Stimulated activated CD4-positive, alpha-beta T cell treated with anti-CD3 and anti-CD28 coated beads, Interleukin-15, amount 100 ng/mL, for 1 hour (primary cell): ENCODE results near the gene ZNF226.
A peak's percentile ranks its signal among the peaks of the same experiment; 100 is the strongest.
"Not testable (repeated sequence)": the region's sequence is repeated elsewhere in the genome, so short reads cannot be mapped to it uniquely, and the experiment has no call there.

Experiments used
- DNase-seq, 2 donors: peaks; one replicate each; pipeline ENCODE4 v3.0.0-alpha.2; 2020; ENCODE audit warnings: low read depth in 1 of 2, low spot score in 1 of 2

ZNF226 gene

GRCh38 chr19:44164673-44165512, at the start of gene ZNF226:
TSS of gene ZNF226 (plus strand) at chr19:44165100. CDS start at chr19:44170081, 4,981 bp downstream.
- peak; percentile 49 to 60 for DNase-seq

DNA sequence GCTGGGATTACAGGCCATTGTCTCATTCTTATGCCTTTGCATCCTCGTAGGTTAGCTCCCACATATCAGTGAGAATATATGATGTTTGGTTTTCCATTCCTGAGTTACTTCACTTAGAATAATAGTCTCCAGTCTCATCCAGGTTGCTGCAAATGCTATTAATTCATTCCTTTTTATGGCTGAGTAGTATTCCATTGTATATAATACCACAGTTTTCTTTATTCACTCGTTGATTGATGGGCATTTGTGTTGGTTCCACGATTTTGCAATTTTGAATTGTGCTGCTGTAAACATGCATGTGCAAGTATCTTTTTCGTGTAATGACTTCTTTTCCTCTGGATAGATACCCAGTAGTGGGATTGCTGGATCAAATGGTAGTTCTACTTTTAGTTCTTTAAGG, 43.7 kb upstream of the ZNF226 start:
- DNase-seq, result not testable (repeated sequence)

GRCh38 chr19:44131955-44132354, 32.9 kb upstream of the ZNF226 start:
- DNase-seq, result no peak

DNA sequence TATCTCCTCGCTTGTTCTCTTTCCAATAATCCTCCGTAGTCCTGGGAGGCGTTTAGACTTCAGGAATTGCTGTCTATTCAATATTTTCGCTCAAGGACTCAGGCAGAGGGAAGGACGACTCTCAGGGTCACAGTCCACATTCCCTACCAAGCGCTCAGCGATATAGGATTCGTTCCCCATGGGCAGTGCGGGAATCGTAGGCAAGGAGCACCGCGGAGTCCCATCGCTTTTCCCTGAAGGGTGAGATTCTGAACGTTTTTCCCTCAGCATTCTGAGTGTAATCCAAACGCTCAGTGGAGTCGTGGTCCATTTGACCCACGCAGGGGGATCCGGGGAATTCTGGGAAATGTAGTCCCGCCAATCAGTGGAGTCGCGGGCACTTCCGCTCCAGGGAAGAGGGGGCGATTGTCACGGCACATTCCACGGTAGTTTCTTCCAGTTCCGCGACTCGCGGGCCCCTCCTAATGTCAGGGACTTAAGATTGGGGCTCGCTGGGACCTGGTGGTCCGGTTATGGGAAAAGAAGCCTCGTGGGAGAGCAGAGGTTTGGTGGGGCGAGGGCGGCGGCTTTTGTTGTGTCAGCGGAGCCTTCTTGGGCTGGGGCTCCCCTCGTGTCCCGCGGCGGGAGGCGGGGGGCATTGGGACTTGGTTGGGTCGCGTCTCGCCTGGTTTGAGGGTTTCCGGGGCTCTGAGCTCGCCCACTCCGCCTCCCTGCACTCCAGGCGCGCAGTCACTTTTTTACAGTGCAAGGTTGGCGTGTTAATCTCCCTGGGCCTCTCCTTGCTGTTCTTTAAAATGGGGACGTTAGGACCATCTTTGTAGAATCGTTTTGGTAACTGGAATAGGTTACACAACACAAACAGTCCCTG, 23.5 kb upstream of the ZNF226 start, which contains the start of gene ZNF234:
Gene ZNF234 (plus strand): TSS at position 364 of the 868 bp plus-strand sequence. CDS start 3,079 bp downstream, outside the sequence.
- peak; percentile 36 to 52 for DNase-seq

DNA sequence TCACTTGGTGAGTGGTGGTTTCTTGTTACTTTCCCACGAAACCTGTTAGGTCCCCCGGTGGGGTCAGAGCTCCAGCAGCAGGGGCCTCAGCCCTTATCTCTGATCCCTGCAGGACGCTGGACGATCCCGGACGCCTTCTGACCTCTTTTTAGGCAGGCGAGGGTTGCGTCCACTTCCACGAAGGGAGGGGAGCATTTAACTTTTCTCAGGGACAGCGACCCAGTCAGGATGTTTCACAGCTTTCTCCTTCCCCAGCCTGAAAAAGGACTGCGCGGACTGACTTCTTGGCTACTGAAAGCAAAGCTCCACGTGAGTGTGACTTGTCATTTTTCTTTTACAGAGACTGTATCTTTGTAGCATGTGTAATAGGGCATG, 22.9 kb upstream of the ZNF226 start:
- DNase-seq, result no peak

DNA sequence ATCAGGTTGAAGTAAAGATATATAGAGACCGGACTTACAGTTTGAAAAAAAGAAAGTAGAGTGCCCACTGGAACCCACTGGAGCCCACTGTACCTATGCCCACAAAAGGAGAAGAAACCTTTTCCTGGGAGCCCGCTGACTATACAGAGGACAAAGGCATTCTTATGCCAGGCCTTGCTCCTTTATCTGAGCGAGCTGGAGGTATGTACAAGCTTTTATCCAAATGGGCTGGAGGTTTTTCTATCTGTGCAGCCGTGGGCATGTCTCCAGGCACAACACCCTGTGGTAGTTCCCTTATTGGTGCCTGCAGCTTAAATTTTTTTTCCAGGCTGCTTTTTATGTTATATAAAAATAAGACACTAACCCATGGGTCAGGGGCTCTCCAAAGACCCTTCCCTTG, 15.1 kb upstream of the ZNF226 start:
- DNase-seq, result no peak

DNA sequence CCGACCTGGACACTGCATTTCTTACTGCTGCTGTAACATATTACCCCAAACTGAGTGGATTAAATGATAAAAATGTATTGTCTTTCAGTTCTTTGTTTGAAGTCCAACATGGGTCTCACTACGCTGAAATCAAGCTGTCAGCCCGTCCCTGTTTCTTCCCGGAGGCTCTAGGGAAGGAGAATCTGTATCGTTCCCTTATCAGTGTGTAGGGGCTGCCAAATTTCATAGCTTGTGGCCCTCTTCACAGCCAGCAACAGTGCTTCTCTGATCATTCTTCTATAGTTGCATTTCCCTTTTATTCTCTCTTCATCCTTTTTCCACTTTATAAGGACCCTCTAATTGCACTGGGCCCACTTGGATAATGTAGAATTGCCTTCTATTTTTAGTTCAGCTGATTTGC, 13.4 kb upstream of the ZNF226 start:
- DNase-seq, result no peak

- no peak for DNase-seq
Measured at GRCh38 chr19:44156475-44156874, 8.4 kb upstream of the ZNF226 start.

- no peak for DNase-seq
Measured at GRCh38 chr19:44163789-44164188, 1.1 kb upstream of the ZNF226 start.

DNA sequence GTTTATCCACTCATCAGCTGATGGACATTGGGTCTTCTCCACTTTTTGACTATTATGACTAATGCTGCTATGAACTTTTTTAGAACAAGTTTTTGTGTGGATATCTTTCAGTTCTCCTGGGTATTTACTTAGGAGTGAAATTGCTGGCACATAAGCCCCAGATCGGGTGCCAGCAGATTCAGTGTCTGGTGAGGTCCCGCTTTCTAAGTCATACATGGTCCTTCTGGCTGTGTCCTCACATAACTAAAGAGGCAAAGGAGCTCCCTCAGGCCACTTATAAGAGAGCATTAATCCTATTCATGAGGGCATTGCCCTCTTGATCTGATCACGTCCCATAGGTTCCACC, 600 bp upstream of the ZNF226 start:
- DNase-seq, result no peak

DNA sequence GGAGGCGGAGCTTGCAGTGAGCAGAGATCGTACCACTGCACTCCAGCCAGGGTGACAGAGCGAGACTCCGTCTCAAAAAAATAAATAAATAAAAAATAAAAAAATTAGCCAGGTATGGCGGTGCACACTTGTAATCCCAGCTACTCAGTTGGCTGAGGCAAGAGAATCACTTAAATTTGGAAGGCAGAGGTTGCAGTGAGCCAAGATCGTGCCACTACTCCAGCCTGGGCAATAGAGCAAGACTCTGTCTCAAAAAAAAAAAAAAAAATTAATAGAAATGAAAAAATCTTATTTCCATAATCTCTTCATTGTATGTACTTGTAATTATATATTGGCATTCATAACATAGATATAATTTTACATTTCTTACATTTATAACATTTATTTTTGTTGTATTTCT, 5.8 kb downstream of the ZNF226 start:
- not testable (repeated sequence) for DNase-seq

- no peak for DNase-seq
Measured at GRCh38 chr19:44176590-44176989, 11.7 kb downstream of the ZNF226 start.

DNA sequence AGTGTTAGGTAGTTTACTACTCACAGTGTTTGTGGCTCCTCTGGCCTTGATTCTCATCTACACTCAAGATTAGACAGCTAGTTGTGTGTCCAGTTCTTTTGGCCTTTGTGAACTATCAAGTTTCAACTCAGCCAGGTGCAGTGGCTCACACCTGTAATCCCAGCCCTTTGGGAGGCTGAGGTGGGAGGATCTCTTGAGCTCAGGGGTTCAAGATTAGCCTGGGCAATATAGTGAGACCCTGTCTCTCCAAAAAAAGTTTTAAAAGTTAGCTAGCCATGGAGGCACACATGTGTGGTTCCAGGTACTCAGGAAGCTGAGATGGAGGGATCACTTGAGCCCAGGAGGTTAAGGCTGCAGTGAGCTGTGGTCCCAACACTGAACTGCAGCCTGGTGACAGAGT, 16.1 kb downstream of the ZNF226 start:
- no peak for DNase-seq

- DNase-seq, result no peak
Measured at GRCh38 chr19:44182145-44182544, 17.2 kb downstream of the ZNF226 start.

- DNase-seq, result no peak
Measured at GRCh38 chr19:44190020-44190419, 25.1 kb downstream of the ZNF226 start.

GRCh38 chr19:44192127-44192526, 27.2 kb downstream of the ZNF226 start:
- no peak for DNase-seq

GRCh38 chr19:44196772-44197171, 31.9 kb downstream of the ZNF226 start:
- DNase-seq, result no peak

DNA sequence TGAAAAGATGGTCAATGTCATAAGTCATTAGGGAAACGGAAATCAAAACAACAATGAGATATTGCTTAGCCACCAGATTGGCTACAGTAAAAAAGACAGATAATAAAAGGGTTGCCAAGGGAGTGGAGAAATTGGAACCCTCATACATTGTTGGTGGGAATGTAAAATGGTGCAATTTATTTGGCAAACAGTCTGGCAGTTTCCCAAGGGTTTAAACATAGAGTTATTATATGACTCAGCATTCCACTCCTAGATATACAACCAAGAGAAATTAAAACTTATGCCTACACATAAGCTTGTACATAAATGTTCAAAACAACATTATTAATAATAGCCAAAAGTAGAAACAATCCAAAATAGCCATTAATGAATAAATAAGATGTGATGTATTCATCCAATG, 37.6 kb downstream of the ZNF226 start:
- DNase-seq, result no peak

DNA sequence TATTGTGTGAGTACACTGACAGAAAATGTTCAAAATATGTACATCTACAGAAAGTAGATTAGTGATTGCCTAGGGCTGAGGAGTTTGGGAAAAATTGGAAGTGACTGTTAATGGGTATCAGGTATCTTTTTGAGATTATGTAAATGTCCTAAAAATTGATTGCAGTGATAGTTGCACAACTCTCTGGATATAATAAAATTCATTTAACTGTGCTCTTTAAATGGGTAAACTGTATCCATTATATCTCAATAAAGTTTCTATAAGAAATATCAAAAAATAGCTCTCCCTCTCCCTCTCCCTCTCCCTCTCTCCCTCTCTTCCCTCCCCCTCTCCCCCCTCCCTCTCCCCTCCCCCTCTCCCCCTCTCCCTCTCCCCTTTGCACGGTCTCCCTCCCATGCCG, 38.1 kb downstream of the ZNF226 start:
- no peak for DNase-seq

- not testable (repeated sequence) for DNase-seq
Measured at GRCh38 chr19:44203877-44204276, 39.0 kb downstream of the ZNF226 start.

- DNase-seq, result no peak
Measured at GRCh38 chr19:44204772-44205171, 39.9 kb downstream of the ZNF226 start.

- DNase-seq, result peak; percentile 42 to 62
Measured at GRCh38 chr19:44207126-44207803, 42.4 kb downstream of the ZNF226 start.
